Gastroesophageal sphincter (tissue), 3 donors: ENCODE data around the gene ETV6.

Source experiments
- POLR2A ChIP-seq, 2 donors: fragments of 450-650 bp; IDR thresholded peaks; one replicate each; pipeline ENCODE4 v1.6.1; 2017; ENCODE audit warnings: antibody characterized with exemption in 2 of 2, mild to moderate bottlenecking in 2 of 2, moderate library complexity in 1 of 2
- TF ChIP-seq, protein P1 (sequence below), 4 experiments: fragments of 200-600 bp in 2 of 4; fragments of 450-650 bp in 2 of 4; sonication (generic) in 1 of 4; IDR thresholded peaks; one replicate each; pipeline ENCODE4 v1.5.1; 2017 to 2019; ENCODE audit warnings: antibody characterized with exemption in 4 of 4, mild to moderate bottlenecking in 2 of 4, moderate library complexity in 2 of 4

DNA sequence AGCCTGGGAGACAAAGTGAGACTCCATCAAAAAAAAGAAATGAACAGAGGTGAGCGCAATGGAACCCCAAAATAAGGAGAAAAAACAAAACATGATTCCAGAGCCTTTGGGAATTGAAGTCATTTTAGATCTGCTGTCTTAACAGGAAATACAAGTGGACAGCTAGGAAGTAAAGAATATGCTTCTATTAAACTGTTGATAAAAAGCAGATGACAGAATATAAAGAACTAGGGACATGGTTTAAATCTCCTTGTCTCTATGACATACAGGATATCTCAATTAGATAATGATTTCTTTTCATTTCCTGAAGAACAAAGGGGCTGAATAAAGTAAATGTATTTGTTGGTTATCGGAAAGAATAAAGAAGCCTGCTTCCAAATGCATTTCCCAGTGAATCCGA is 49.3 kb upstream of the ETV6 start:
- TF ChIP-seq, protein P1, sequence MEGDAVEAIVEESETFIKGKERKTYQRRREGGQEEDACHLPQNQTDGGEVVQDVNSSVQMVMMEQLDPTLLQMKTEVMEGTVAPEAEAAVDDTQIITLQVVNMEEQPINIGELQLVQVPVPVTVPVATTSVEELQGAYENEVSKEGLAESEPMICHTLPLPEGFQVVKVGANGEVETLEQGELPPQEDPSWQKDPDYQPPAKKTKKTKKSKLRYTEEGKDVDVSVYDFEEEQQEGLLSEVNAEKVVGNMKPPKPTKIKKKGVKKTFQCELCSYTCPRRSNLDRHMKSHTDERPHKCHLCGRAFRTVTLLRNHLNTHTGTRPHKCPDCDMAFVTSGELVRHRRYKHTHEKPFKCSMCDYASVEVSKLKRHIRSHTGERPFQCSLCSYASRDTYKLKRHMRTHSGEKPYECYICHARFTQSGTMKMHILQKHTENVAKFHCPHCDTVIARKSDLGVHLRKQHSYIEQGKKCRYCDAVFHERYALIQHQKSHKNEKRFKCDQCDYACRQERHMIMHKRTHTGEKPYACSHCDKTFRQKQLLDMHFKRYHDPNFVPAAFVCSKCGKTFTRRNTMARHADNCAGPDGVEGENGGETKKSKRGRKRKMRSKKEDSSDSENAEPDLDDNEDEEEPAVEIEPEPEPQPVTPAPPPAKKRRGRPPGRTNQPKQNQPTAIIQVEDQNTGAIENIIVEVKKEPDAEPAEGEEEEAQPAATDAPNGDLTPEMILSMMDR (IDR thresholded peaks at IDR 0.05), result no peak
- no peak for TF ChIP-seq POLR2A (IDR thresholded peaks at IDR 0.05)
